Dedifferentiated amniotic fluid mesenchymal stem cell (primary cell): Measurements from ENCODE around the gene GRM8.
A peak's percentile ranks its signal among the peaks of the same experiment; 100 is the strongest.

ENCODE experiments used
- DNase-seq: peaks from one replicate; pipeline ENCODE4 v3.0.0-alpha.2; 2016; ENCODE audit errors: extremely low spot score

Gene GRM8

DNA sequence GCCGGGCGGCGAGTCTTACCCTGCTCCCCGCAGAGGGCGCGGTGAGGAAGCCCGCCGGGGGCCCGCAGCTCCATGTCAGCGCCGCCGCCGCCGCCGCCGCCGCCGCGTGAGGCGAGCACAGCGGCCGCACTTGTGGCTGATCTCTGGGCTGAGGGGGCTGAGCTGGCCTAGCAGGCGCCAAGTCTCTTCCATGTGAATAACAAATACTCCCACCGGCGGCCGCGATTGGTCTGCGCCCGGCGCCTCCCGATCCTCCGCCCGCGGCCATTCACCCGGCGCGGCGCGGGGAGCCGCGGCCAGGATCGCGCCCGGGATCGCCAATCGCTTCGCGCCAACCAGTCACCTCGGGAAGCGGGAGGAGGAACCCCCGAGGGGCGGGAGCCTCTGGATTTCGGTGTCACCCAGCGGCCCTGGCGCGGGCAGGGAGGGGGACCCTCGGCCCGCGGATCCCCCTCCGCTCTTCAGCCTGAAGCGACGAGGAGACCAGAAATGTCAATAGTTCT is at the start of gene GRM8:
Gene GRM8 (minus strand): TSS at position 164 of the 503 bp plus-strand sequence.
- no peak for DNase-seq

DNA sequence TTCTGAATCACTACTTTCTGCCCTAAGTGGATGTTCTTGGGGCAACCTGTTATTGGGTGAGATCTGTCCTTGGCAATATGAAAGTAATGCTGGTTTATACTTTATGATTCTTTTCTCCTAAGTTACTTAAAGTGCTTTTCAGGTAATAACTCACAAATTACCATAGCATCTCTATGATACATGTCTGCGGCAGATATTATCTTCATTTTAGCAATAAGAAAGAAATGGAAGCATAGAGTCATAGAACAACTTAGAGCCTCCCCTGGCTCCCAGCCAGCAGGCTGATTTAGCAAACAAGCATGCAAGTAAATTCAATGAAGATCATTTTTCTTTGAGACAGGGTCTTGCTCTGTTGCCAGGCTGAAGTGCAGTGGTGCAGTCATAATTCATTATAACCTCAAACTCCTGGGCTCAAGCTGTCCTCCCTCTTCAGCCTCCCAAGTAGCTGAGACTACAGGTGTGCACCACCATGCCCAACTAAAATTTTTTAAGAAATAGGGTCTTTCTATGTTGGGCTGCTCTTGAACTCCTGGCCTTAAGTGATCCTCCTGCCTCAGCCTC is 38.1 kb upstream of the GRM8 start:
- no peak for DNase-seq

DNA sequence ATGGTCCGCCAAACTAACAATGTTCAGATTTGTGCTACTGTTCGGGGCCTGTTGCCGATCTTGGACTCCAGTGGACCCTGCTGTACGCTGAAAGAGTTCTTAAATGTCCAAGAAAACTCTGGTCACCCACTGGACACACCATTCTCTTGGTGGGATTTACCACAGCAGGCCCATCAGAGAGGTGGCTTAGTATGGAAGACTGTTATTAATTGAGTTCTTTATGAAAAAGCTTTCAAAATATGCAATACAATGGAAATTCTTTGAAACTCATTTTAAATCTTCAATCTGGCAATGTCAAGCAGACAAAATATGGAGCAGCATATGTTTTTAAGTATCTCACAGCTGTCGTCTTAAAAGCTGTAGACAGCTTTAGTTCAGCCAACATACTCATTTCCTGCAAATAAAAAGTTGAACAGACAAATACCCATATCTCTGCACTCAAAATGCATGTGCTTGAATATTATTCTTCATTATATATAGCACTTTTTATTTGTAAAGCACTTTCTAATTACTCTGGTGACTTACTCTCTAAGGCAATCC is 37.4 kb upstream of the GRM8 start:
- no peak for DNase-seq

DNA sequence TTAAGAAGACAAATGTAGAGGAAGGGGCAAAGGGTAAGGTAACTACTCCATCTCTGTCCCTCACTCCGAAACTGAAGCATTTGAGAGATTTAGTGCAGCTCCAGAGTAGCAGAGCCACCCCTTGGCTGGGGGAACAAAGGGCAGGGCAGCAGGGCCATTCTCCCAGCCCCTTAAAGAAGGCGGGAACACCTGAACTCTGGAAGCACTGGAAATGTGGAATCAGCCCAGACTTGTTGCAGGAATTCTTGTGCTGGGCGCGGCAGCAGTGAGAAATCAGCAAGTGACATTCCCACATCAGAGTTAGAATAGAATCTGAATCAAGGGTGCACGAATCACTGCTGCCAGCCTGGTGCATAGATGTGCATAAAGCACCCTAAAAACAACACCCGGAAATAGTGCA is 34.4 kb upstream of the GRM8 start:
- no peak for DNase-seq

DNA sequence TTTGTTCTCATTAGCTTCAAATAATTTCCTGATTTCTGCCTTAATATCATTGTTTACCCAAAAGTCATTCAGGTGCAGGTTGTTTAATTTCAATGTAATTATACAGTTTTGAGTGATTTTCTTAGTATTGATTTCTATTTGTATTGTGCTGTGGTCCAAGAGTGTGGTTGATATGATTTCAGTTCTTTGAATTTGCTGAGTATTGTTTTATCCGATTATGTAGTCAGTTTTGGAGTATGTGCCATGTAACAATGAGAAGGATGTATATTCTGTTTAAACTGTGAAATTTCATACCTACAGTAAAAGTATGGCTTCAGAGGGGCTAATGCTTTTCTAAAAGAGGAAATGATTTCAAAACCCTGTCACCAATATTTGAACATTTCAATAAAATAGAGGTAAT is 17.4 kb upstream of the GRM8 start:
- DNase-seq: no peak

DNA sequence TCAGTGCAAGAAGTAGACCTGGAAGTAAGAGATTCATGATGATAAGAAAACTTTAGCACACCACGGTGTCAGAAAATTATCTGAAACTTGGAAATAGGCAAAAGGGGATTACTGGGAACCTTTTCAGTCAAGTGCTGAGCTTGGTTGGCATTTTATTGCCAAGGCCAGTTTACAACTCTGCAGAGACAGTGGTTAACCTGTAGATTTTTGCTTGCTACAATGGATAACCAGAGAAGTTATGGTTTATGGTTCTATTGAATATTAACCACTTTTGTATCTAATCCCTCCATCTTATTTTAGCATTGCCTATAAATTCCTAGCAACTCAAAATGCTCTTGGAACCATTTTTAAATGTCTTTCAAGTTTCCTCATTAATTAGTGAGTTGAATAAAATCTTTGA is 13.3 kb upstream of the GRM8 start:
- no peak for DNase-seq

DNA sequence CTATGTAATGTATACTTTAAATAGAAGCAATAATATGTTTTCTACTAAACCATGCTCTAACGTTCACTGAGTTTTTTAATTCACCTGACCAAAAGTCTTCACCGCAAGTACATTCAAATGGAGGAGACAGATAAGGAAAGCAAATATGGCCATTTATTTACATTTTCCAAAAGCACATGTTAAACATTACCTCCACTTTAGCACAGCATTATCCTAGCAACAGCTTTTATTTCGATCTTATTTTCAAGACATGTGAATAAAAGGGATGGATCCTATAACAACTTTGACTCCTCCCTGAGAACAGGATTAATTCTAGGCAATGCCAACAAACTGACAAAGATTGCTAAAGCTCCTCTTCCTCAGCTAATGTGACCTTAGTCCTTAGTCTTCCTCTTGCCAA is 11.5 kb upstream of the GRM8 start:
- no peak for DNase-seq

DNA sequence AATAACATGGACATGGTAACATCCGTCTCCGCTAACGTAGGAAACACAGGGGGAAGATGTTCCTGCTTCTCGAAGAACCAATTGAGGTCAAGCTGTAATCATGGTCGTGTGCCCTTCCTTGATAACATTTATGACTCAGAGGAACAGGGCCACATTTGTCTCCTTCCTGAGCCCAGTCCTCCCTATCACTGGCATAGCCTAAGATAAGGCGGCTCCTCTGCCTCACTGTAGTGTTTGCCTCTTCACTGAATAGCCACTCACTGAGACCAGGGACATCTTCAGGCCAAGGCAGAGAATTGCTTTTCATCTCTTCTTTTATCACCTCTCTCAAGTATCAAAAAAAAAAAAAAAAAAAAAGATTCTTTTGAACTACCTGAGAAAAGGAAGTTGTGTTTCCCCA is 5.4 kb upstream of the GRM8 start:
- no peak for DNase-seq

DNA sequence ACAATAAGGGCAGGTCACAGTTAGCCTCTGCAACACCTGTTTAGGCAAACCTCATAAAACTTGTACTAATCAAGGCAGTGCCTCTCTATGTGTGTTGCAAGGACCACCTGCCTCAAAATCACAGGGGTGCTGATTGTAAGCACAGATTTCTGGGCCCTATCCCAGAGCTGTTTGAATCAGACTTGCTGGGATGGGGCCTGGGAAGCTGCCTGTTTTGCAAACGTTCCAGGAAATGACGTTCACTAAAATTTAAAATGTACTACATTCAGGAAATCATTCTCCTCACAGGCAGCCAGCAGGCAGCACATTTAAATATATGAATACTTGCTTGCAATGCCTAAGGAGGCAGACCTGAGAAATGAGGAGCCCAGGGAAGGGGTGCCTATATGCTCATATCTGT is 4.3 kb upstream of the GRM8 start:
- no peak for DNase-seq

DNA sequence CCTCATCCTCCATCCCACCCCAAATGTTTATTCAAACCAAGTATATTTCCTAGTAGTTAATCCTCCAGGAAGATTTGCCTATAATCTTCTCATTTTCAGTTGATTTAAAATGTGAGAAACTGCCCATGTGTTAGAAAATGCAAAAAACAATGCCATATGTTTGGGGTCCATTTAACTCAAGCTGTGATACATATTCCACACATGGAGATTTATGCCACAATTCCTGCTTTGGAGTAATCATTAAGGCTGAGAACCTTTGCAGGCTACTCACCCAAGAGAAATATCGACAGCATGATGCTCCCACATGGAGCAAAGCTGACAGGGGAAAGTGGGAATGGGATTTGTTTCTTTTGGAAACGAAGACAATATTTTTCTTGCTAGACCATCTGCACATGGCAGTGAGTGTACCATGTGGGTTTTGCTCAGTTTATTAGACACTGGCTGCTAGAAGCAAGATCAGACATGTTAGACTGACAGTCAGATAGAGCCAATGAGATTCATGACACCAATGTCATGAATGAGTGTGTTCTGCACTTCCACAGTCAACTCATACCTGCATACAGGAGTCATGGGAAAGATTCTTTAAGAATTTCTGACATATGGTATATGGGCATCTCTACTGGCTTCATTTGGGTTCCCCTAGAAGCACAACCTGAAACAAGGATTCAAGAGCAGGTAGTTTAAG is 3.4 kb upstream of the GRM8 start:
- no peak for DNase-seq

DNA sequence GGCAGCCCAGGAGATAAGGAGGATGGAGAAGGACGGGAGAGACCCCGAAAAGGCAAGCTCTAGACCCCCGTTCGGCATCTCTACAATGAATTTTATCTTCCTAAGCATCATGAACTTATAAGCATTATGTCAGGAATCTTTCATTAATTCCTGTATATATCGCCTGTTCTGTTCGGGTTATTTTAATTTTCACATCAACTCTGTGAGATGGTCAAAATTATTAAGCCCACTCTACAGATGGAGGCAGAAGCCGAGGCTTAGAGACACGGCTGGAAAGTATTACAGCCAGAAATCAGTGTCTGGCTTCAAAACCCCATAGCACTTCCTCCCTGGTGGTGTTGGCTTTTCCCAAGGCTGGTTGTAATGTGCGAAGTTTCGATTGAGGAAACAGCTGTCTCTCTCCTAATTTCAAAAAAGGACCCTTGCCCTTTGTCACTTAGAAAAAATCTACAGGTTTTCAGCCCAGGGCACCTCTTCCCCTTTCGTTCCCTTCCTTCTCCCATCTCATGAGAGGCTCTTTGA is 1.5 kb upstream of the GRM8 start:
- DNase-seq: no peak

DNA sequence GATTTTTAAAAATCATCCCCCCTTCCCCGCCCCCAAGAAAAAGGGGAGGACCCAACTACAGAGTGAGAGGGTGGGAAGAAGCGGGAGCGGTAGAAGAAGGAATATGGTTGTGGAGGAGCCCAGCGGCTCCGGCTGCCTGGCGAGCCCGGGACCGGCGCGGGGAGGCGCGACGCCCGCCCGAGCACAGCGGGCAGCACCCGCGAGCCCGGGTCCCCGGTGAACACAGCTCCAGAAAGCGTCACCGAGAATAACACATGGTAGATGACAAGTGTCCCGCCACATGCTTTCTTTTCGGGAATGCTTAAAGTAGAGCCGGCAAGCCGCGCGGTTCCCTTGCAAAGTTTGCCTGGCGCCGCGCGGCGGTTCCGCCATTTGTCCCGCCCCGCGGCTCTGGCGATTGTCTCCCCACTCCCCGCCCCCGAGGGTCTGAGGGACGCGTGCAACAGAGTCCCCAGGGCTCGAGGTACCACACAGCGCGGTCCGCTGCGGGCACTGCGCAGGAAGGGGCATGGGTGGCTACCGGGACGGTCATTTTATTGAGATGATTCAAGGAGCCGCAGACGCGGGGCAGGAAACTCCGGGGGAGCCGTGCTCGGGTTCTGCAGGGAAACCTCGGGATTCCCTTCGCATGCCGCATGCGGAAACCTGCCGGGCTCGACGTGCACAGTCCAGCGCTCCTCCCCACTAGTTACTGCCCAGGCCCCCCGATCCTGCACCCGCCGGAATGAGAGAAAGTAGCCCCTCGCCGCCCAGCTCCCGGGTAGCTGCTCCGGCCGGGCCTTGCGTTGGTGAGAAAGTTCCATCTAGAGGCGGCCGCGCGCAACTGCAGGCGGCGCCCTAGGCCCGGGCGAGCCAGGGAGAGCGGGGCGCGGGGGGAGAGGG is 781 bp upstream of the GRM8 start:
- peak; percentile 44 for DNase-seq

DNA sequence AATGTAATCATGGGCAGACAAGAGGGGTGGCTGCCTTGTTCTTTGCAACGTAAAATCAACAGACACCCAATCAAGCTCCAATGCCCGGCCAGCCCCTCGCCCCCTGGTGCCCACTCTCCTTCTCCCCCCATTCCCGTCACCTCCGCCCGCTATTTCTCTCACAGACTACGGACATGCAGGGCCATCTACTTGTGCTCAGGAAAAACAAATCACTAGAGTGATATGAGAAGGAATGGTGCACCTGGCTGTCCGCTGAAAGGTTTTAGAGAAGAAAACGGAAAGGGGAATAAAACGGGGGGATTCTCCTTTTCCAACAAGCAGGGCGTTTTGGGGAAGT is 396 bp downstream of the GRM8 start:
- DNase-seq: no peak

DNA sequence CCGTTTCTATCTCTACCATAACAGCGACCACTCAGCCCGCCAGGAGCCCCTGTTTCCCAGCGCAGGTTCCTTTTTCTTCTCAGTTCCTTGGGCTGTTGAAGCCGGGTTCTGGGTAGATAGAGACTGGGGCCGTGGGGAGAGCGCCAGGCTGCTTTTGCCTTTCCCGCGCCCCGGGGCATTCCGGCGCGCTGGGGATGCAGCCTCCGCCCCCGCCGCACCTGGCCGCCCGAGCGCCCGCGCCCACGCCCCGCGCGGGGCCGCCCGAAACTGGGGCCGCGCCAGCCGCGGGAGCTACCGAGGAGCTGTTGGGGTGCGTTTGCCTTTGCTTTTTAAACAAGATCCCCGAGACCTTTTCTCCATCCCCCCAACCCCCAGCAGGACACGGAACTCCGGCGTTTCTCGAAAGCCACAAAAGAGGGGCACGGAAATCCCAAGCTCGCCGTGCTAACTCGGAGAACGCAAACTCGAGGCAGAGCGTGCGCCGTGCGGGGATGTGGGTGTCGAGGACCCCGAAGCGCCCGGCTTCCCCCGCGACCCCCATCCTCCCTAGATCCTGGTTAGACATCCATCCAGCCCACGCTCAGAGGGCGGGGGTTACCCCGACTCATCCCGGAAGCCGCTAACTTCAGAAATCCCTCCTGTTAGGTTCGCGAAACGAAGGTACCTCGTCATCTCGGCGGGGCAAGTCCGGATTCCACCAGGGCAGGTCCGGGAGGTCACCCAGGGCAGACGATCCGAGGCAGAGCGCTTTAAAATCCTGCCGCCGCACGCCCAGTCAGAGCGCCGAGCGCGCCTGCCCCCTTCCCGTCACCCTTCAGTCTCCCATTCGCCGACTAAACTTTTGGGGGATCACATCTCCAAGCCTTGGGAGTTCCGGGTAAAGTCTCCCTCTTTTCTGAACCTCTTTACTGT is 1.0 kb downstream of the GRM8 start:
- no peak for DNase-seq

DNA sequence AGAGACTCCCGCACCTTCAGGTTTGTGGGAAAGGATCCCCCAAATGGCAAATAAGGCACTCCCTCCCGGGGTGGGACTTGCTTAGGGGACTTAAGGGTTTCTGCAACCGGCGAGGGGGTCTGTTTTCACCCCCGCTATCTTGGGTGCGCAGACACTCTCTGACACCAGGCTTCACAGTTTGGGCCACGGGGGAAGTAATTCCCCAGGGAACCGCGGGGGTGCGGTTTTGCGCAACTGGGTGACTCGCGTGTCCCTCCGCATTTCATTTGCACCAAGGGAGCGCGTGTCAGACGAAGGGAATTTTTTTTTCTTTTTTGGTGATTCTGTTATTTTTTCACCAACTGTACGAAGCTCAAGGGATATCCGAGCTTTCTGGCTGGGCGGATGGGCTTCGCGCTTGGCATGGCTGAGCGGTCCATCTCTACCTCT is 1.7 kb downstream of the GRM8 start:
- DNase-seq: no peak

DNA sequence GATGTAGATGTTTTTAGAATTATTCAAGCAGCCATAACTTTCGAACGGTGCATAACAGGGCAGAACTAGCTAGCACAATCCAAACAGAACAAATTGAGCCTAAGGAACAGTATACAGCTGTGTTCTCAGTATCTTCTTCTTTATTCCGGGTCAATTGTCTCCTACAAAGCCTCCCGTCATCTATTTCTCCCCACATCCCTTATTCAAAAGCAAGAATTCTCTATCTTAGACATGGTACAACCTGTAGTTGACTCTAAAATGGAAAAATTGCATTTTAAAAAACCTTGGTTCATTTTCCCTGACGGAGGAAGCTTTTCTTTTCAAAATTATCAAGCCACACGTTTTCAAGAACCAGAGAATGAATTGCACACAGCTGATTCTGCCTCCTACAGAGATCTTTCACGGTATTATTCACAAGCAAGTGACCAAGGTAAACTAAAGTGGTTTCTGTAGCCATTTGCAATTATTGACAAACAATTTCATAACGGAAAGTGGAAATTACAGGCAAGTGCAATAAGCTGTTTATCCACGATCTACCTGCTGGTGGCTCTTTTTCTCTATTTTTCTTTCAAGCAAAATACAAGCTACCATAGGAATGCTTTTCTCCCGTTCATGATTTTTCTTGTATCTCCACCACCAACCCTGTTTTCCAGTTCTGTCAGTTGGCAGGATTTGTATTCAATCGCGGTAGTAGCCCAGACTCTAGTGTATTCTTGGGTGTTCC is 2.3 kb downstream of the GRM8 start:
- no peak for DNase-seq

DNA sequence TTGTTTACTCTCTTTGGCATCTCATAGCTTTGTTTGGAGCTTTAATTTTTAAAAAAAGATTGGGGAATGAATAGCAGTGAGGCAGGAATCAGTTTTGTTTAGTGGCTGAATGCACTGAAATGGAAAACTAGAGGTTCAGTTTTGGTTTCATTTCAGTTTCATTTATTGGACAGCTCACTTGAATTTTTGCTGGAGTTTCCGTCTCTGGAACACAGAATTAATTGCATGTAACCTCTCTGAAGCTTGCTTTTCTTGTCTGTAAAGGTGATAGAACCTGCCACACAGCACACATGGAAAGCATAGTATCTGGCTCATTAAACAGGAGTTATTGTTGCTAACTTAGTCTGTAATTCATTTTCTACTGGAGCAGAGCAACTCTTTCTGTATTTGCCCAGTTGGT is 7.1 kb downstream of the GRM8 start:
- no peak for DNase-seq

DNA sequence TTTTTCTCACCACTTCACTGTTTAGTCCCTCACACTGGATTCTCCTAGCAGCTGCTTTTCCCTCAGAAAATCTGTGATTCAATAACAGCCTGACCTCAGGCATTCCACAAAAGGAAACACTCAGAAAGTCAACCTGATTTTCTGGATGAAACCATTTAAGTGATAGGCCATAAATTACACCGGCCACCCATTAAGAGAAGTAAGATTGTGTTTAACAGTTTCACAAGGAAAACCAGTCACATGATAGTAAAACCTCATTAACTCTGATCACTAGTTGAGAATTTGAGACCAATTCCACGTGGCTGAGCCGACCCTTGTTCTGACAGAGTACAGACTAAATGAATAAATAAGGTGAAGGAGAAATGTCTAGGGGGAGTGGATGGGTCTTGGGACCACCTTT is 7.7 kb downstream of the GRM8 start:
- no peak for DNase-seq

DNA sequence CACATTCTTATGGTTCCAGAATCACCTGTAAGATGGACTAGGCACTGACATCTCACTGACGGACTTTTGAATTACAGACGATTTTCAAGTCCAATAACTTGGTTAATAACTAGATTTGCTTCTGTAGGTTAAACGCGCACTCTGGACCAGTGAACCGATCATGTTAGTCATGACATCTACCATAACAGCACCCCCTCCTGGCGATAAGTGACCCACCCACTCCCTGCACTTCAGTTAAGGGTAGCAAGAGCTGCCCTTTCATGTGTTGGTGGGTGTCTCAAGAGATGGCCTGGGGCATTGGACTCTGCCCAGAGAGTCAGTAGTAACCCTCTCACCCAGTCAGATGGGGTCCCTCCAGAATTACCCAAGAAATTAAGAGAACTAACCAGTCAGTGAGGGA is 12.9 kb downstream of the GRM8 start:
- DNase-seq: no peak

DNA sequence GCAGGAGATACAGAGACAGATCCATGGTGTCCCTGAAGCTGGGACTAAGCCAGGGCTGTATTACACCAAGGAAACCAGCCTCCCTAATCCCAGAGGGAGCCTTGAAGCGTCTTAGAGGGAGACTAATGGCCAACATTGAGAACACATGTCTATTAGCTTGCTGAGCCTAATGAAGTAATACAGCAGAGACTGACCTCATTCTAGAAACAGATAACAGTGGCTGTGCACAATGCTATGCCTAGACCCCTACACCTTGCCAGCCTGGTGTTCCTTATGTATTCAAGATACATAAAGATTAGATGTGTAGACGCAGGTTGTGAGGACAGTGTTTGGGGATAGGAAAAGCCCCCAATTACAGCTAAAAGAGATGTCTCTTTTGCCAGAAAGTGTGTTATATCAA is 19.1 kb downstream of the GRM8 start:
- DNase-seq: no peak

DNA sequence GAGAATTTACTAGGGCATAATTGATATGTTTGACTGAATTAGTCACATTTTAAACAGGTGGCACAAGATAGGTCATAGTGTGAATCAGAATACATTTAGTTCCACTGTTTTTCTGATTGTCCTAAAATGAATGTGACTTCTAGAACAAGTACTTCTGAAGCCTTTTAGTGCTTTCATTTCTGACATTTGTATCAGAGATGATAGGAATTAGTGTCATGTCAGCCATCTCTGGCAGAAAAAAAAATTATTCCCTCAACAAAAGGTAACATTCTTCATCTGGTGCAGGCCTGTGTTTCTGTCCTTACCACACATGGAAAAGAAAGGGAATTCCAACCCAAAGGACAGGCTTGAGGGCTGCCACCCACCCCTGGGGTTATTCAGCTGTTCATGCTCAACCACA is 21.3 kb downstream of the GRM8 start:
- DNase-seq: no peak
